SIG-M5 treated with dmso at 0.1 percent for 504 hours (cell line): Measurements from ENCODE around the gene DOCK11.
"Not testable (repeated sequence)": the region's sequence is repeated elsewhere in the genome, so short reads cannot be mapped to it uniquely, and the experiment has no call there.

ENCODE experiments used
- DNase-seq: peaks from one replicate; lab custom pipeline; 2025; ENCODE audit not compliant: unreplicated experiment; lab: John Stamatoyannopoulos, UW

DOCK11 gene

GRCh38 chrX:118495061-118495921 lies at the start of gene DOCK11:
Gene DOCK11, plus strand, starts transcription at chrX:118495815. Its CDS starts 157 bp downstream, at chrX:118495972.
- DNase-seq = peak; percentile 86

GRCh38 chrX:118448273-118448783 lies 47.3 kb upstream of the DOCK11 start:
- DNase-seq = no peak

GRCh38 chrX:118455013-118455412 lies 40.6 kb upstream of the DOCK11 start:
- DNase-seq = no peak

- DNase-seq = peak; percentile 41
Measured at GRCh38 chrX:118459494-118459893, 36.1 kb upstream of the DOCK11 start.

- DNase-seq = no peak
Measured at GRCh38 chrX:118464501-118464900, 31.1 kb upstream of the DOCK11 start.

- DNase-seq = peak; percentile 2
Measured at GRCh38 chrX:118468122-118468521, 27.5 kb upstream of the DOCK11 start.

- not testable (repeated sequence) for DNase-seq
Measured at GRCh38 chrX:118470721-118471347, 24.8 kb upstream of the DOCK11 start.

GRCh38 chrX:118474586-118474985 lies 21.0 kb upstream of the DOCK11 start:
- no peak for DNase-seq

GRCh38 chrX:118475903-118476302 lies 19.7 kb upstream of the DOCK11 start:
- no peak for DNase-seq

- DNase-seq = no peak
Measured at GRCh38 chrX:118480172-118480571, 15.4 kb upstream of the DOCK11 start.

- not testable (repeated sequence) for DNase-seq
Measured at GRCh38 chrX:118482384-118482783, 13.2 kb upstream of the DOCK11 start.

- DNase-seq = peak; percentile 15
Measured at GRCh38 chrX:118484216-118484903, 11.3 kb upstream of the DOCK11 start.

- not testable (repeated sequence) for DNase-seq
Measured at GRCh38 chrX:118486693-118487092, 8.9 kb upstream of the DOCK11 start.

- DNase-seq = no peak
Measured at GRCh38 chrX:118493016-118493415, 2.6 kb upstream of the DOCK11 start.

GRCh38 chrX:118493653-118494297 lies 1.8 kb upstream of the DOCK11 start:
- DNase-seq = no peak

- DNase-seq = peak; percentile 79
Measured at GRCh38 chrX:118495958-118496762, 545 bp downstream of the DOCK11 start.

GRCh38 chrX:118496763-118497079 lies 1.1 kb downstream of the DOCK11 start:
- no peak for DNase-seq

- peak; percentile 28 for DNase-seq
Measured at GRCh38 chrX:118497180-118497818, 1.7 kb downstream of the DOCK11 start.

- no peak for DNase-seq
Measured at GRCh38 chrX:118498351-118498750, 2.7 kb downstream of the DOCK11 start.

GRCh38 chrX:118498755-118499154 lies 3.1 kb downstream of the DOCK11 start:
- no peak for DNase-seq
